Neuron (in vitro differentiated cells): ENCODE data around the gene CNNM1.
A peak's percentile ranks its signal among the peaks of the same experiment; 100 is the strongest.

ENCODE experiments used
- H2AFZ ChIP-seq: one replicate; pipeline ENCODE4 v1.6.1; 2013; ENCODE audit warnings: low read depth, mild to moderate bottlenecking, inconsistent platforms, low read length, moderate library complexity
- H3K27me3 ChIP-seq: one replicate; pipeline ENCODE4 v1.6.1; 2013; ENCODE audit warnings: low read length; ENCODE audit not compliant: insufficient read depth
- H3K36me3 ChIP-seq: one replicate; pipeline ENCODE4 v1.6.1; 2013; ENCODE audit warnings: low read length; ENCODE audit not compliant: insufficient read depth
- H3K4me1 ChIP-seq: one replicate; pipeline ENCODE4 v1.6.1; 2013; ENCODE audit warnings: low read length; ENCODE audit not compliant: insufficient read depth
- H3K4me3 ChIP-seq: 2 replicates; pipeline ENCODE4 v1.5.1; 2013; ENCODE audit warnings: mild to moderate bottlenecking, low read length, moderate library complexity
- H3K9me3 ChIP-seq: one replicate; pipeline ENCODE4 v1.6.1; 2013; ENCODE audit warnings: low read length

Gene CNNM1

GRCh38 chr10:99329304-99329553 lies at the start of gene CNNM1:
CNNM1 (plus strand) TSS chr10:99329356; CDS start chr10:99329388, 32 bp downstream.
- Histone ChIP-seq H3K27me3 (peaks cover 55% of the 10 kb centered on the region), H3K4me3 (peak within 1 kb of the TSS; percentile 16), H2AFZ (peak within 1 kb of the TSS; percentile 55), H3K36me3 (no peaks in the 10 kb centered on the region), H3K9me3 (no peaks in the 10 kb centered on the region), H3K4me1 (no peaks in the 10 kb centered on the region)

- Histone ChIP-seq H3K27me3 (peaks cover 4% of the 10 kb centered on the region), H2AFZ (no peak overlapping the region), H3K4me3 (no peak overlapping the region), H3K9me3 (no peaks in the 10 kb centered on the region), H3K4me1 (no peaks in the 10 kb centered on the region), H3K36me3 (no peaks in the 10 kb centered on the region)
Measured at GRCh38 chr10:99279626-99280111, 49.5 kb upstream of the CNNM1 start.

GRCh38 chr10:99280472-99280871 lies 48.7 kb upstream of the CNNM1 start:
- Histone ChIP-seq H3K4me3 (no peak overlapping the region), H3K36me3 (no peaks in the 10 kb centered on the region), H2AFZ (no peak overlapping the region), H3K4me1 (no peaks in the 10 kb centered on the region), H3K9me3 (no peaks in the 10 kb centered on the region), H3K27me3 (peaks cover 2% of the 10 kb centered on the region)

GRCh38 chr10:99285881-99286280 lies 43.3 kb upstream of the CNNM1 start:
- Histone ChIP-seq H3K36me3 (no peaks in the 10 kb centered on the region), H3K4me1 (no peaks in the 10 kb centered on the region), H3K27me3 (no peaks in the 10 kb centered on the region), H3K9me3 (no peaks in the 10 kb centered on the region), H3K4me3 (no peak overlapping the region), H2AFZ (no peak overlapping the region)

GRCh38 chr10:99290306-99290705 lies 38.9 kb upstream of the CNNM1 start:
- H3K4me3 ChIP-seq = no peak overlapping the region
- no peak overlapping the region for H2AFZ ChIP-seq
- H3K27me3 ChIP-seq = no peaks in the 10 kb centered on the region
- H3K9me3 ChIP-seq = no peaks in the 10 kb centered on the region
- H3K4me1 ChIP-seq = no peaks in the 10 kb centered on the region
- no peaks in the 10 kb centered on the region for H3K36me3 ChIP-seq

GRCh38 chr10:99292159-99292558 lies 37.0 kb upstream of the CNNM1 start:
- Histone ChIP-seq H3K4me3 (no peak overlapping the region), H3K36me3 (no peaks in the 10 kb centered on the region), H3K9me3 (no peaks in the 10 kb centered on the region), H3K4me1 (no peaks in the 10 kb centered on the region), H3K27me3 (no peaks in the 10 kb centered on the region), H2AFZ (no peak overlapping the region)

GRCh38 chr10:99296605-99297004 lies 32.6 kb upstream of the CNNM1 start:
- no peaks in the 10 kb centered on the region for H3K36me3 ChIP-seq
- H2AFZ ChIP-seq = no peak overlapping the region
- H3K9me3 ChIP-seq = no peaks in the 10 kb centered on the region
- H3K4me1 ChIP-seq = no peaks in the 10 kb centered on the region
- H3K27me3 ChIP-seq = no peaks in the 10 kb centered on the region
- H3K4me3 ChIP-seq = no peak overlapping the region

- Histone ChIP-seq H3K4me3 (no peak overlapping the region), H2AFZ (no peak overlapping the region), H3K27me3 (no peaks in the 10 kb centered on the region), H3K4me1 (no peaks in the 10 kb centered on the region), H3K9me3 (no peaks in the 10 kb centered on the region), H3K36me3 (no peaks in the 10 kb centered on the region)
Measured at GRCh38 chr10:99297033-99297432, 32.1 kb upstream of the CNNM1 start.

GRCh38 chr10:99303899-99304861 lies 25.0 kb upstream of the CNNM1 start:
- H2AFZ ChIP-seq = no peak overlapping the region
- H3K4me3 ChIP-seq = no peak overlapping the region
- H3K36me3 ChIP-seq = no peaks in the 10 kb centered on the region
- H3K4me1 ChIP-seq = peaks cover 3% of the 10 kb centered on the region
- no peaks in the 10 kb centered on the region for H3K27me3 ChIP-seq
- H3K9me3 ChIP-seq = no peaks in the 10 kb centered on the region

GRCh38 chr10:99304862-99305229 lies 24.3 kb upstream of the CNNM1 start:
- H3K27me3 ChIP-seq = no peaks in the 10 kb centered on the region
- H3K4me3 ChIP-seq = no peak overlapping the region
- no peaks in the 10 kb centered on the region for H3K9me3 ChIP-seq
- no peak overlapping the region for H2AFZ ChIP-seq
- H3K4me1 ChIP-seq = peaks cover 3% of the 10 kb centered on the region
- no peaks in the 10 kb centered on the region for H3K36me3 ChIP-seq

GRCh38 chr10:99312501-99312900 lies 16.7 kb upstream of the CNNM1 start:
- Histone ChIP-seq H3K4me3 (no peak overlapping the region), H2AFZ (no peak overlapping the region), H3K27me3 (no peaks in the 10 kb centered on the region), H3K9me3 (no peaks in the 10 kb centered on the region), H3K4me1 (no peaks in the 10 kb centered on the region), H3K36me3 (no peaks in the 10 kb centered on the region)

GRCh38 chr10:99315853-99316252 lies 13.3 kb upstream of the CNNM1 start:
- Histone ChIP-seq H3K27me3 (no peaks in the 10 kb centered on the region), H2AFZ (no peak overlapping the region), H3K4me1 (no peaks in the 10 kb centered on the region), H3K4me3 (no peak overlapping the region), H3K9me3 (no peaks in the 10 kb centered on the region), H3K36me3 (no peaks in the 10 kb centered on the region)

GRCh38 chr10:99316374-99316773 lies 12.8 kb upstream of the CNNM1 start:
- Histone ChIP-seq H3K27me3 (no peaks in the 10 kb centered on the region), H2AFZ (no peak overlapping the region), H3K9me3 (no peaks in the 10 kb centered on the region), H3K4me1 (no peaks in the 10 kb centered on the region), H3K4me3 (no peak overlapping the region), H3K36me3 (no peaks in the 10 kb centered on the region)

- Histone ChIP-seq H3K4me1 (no peaks in the 10 kb centered on the region), H2AFZ (no peak overlapping the region), H3K4me3 (no peak overlapping the region), H3K9me3 (no peaks in the 10 kb centered on the region), H3K27me3 (peaks cover 4% of the 10 kb centered on the region), H3K36me3 (no peaks in the 10 kb centered on the region)
Measured at GRCh38 chr10:99318048-99318447, 11.1 kb upstream of the CNNM1 start.
